H1 (cell line): Measurements from ENCODE around the gene TMEM35A. TPM values are rescaled to one million over a fixed set of nuclear protein-coding genes. Genes with fewer than 3 reads are reported as not detected.
A peak's percentile ranks its signal among the peaks of the same experiment; 100 is the strongest.

Experiments used
- CTCF ChIA-PET: fragments of 300-600 bp; sonication (Branson Sonifier 250); formaldehyde crosslinking; loops from one replicate; lab custom pipeline; 2021; ENCODE audit not compliant: partially characterized antibody; lab: Charles Lee
- POLR2A ChIA-PET: fragments of 300-600 bp; sonication (Branson Sonifier 250); formaldehyde crosslinking; loops from one replicate; lab custom pipeline; 2021; ENCODE audit warnings: inconsistent platforms; ENCODE audit not compliant: partially characterized antibody; lab: Charles Lee
- DNase-seq, 2 experiments: peaks; one replicate each; pipeline versions ENCODE4 v3.0.0 to v3.0.0-alpha.2; 2010 to 2022; ENCODE audit warnings: low spot score in 2 of 2, low read depth in 1 of 2, mixed read lengths in 1 of 2
- FAIRE-seq: peaks from 2 replicates; lab custom pipeline; 2011; peaks lifted over from hg19 to GRCh38; lab: Jason Lieb, UNC
- H2AFZ ChIP-seq: 2 replicates; pipeline ENCODE4 v1.8.1; 2012; ENCODE audit warnings: low read length, inconsistent platforms
- H2AK5ac ChIP-seq: 2 replicates; pipeline ENCODE4 v1.6.1; 2013; ENCODE audit warnings: low read depth, low read length
- H2BK120ac ChIP-seq: replicated peaks from 2 replicates; pipeline ENCODE3; 2013; ENCODE audit warnings: low read depth, low read length, inconsistent platforms
- H2BK12ac ChIP-seq: 2 replicates; pipeline ENCODE4 v1.6.1; 2013; ENCODE audit warnings: low read depth, low read length
- H2BK15ac ChIP-seq: 2 replicates; pipeline ENCODE4 v1.6.1; 2013; ENCODE audit warnings: low read length
- H2BK20ac ChIP-seq: 2 replicates; pipeline ENCODE4 v1.6.1; 2013; ENCODE audit warnings: low read length
- H2BK5ac ChIP-seq: 2 replicates; pipeline ENCODE4 v1.6.1; 2013; ENCODE audit warnings: low read depth, low read length
- H3K14ac ChIP-seq: 2 replicates; pipeline ENCODE4 v1.6.1; 2013; ENCODE audit warnings: inconsistent platforms; ENCODE audit not compliant: insufficient read length
- H3K18ac ChIP-seq: 2 replicates; pipeline ENCODE4 v1.6.1; 2013; ENCODE audit warnings: low read length; ENCODE audit errors: extremely low read depth
- H3K23ac ChIP-seq: 2 replicates; pipeline ENCODE4 v1.6.1; 2013; ENCODE audit warnings: inconsistent platforms; ENCODE audit not compliant: insufficient read length
- H3K23me2 ChIP-seq: 2 replicates; pipeline ENCODE4 v1.6.1; 2013; ENCODE audit warnings: low read depth, low read length
- H3K27ac ChIP-seq: 2 replicates; pipeline ENCODE4 v1.6.1; 2011; ENCODE audit warnings: low read depth, low read length, inconsistent platforms
- H3K27me3 ChIP-seq, 4 experiments: replicated peaks in 1 of 4; 1 replicate in 1 of 4; 2 replicates in 3 of 4; pipeline versions ENCODE4 v1.6.1 to v1.8.1; 2011 to 2013; ENCODE audit warnings: low read length in 3 of 4, mild to moderate bottlenecking in 3 of 4, inconsistent platforms in 2 of 4, mixed read lengths in 2 of 4, moderate library complexity in 1 of 4; ENCODE audit not compliant: control insufficient read depth in 3 of 4, insufficient read depth in 3 of 4; ENCODE audit errors: extremely low read depth in 1 of 4
- H3K36me3 ChIP-seq, 4 experiments: 2 replicates each; pipeline versions ENCODE4 v1.6.1 to v1.8.1; 2011 to 2013; ENCODE audit warnings: mild to moderate bottlenecking in 4 of 4, low read length in 3 of 4, moderate library complexity in 2 of 4, control low read depth in 1 of 4, inconsistent platforms in 1 of 4; ENCODE audit not compliant: insufficient read depth in 4 of 4, control insufficient read depth in 2 of 4
- H3K4ac ChIP-seq: replicated peaks from 2 replicates; pipeline ENCODE3; 2013; ENCODE audit warnings: low read length, low read depth, mixed read lengths, inconsistent platforms; ENCODE audit not compliant: insufficient read length
- H3K4me1 ChIP-seq, 4 experiments: replicated peaks in 1 of 4; 1 replicate in 1 of 4; 2 replicates in 3 of 4; pipeline versions ENCODE4 v1.6.1 to v1.8.1; 2011 to 2013; ENCODE audit warnings: low read length in 3 of 4, inconsistent platforms in 2 of 4, mixed read lengths in 1 of 4; ENCODE audit not compliant: insufficient read depth in 4 of 4, control insufficient read depth in 3 of 4
- H3K4me2 ChIP-seq, 2 experiments: 2 replicates each; pipeline versions ENCODE4 v1.6.1 to v1.8.1; 2011 to 2013; ENCODE audit warnings: low read depth in 2 of 2, low read length in 2 of 2, control low read depth in 1 of 2, inconsistent platforms in 1 of 2, mild to moderate bottlenecking in 1 of 2; ENCODE audit not compliant: insufficient read depth in 1 of 2
- H3K4me3 ChIP-seq, 4 experiments: fragments of 200-600, 300-600 bp in 1 of 4; sonication (generic), shearing (Covaris generic), sonication (Bioruptor Twin) in 1 of 4; 2 replicates each; pipeline versions ENCODE4 v1.5.1 to v1.8.1; 2011 to 2016; ENCODE audit warnings: low read length in 4 of 4, low read depth in 3 of 4, control low read depth in 2 of 4, inconsistent platforms in 2 of 4, mild to moderate bottlenecking in 2 of 4, mixed read lengths in 1 of 4, moderate library complexity in 1 of 4; ENCODE audit not compliant: insufficient read depth in 2 of 4; ENCODE audit errors: extremely low read depth in 1 of 4
- H3K56ac ChIP-seq: replicated peaks from 2 replicates; pipeline ENCODE3; 2013; ENCODE audit warnings: low read depth, mild to moderate bottlenecking, mixed read lengths, low read length, inconsistent platforms; ENCODE audit not compliant: insufficient read length
- H3K79me1 ChIP-seq: 2 replicates; pipeline ENCODE4 v1.6.1; 2013; ENCODE audit warnings: low read depth, low read length, control low read depth
- H3K79me2 ChIP-seq, 2 experiments: 2 replicates each; pipeline versions ENCODE4 v1.6.1 to v1.8.1; 2012 to 2013; ENCODE audit warnings: low read length in 2 of 2, mild to moderate bottlenecking in 2 of 2, inconsistent platforms in 1 of 2; ENCODE audit not compliant: insufficient read depth in 2 of 2, control insufficient read depth in 1 of 2
- H3K9ac ChIP-seq, 4 experiments: replicated peaks in 1 of 4; 1 replicate in 1 of 4; 2 replicates in 3 of 4; pipeline versions ENCODE4 v1.6.1 to v1.8.1; 2011 to 2013; ENCODE audit warnings: low read depth in 3 of 4, low read length in 3 of 4, control low read depth in 2 of 4, mild to moderate bottlenecking in 2 of 4, moderate library complexity in 2 of 4, inconsistent platforms in 1 of 4; ENCODE audit errors: extremely low read depth in 1 of 4
- H3K9me3 ChIP-seq, 2 experiments: 2 replicates each; pipeline versions ENCODE4 v1.6.1 to v1.8.1; 2012 to 2013; ENCODE audit warnings: mild to moderate bottlenecking in 2 of 2, moderate library complexity in 2 of 2, control low read depth in 1 of 2, inconsistent platforms in 1 of 2, low read depth in 1 of 2, low read length in 1 of 2, mixed read lengths in 1 of 2; ENCODE audit not compliant: insufficient read depth in 2 of 2
- H4K20me1 ChIP-seq, 2 experiments: replicated peaks in 1 of 2; 2 replicates each; pipeline versions ENCODE3 to v1.8.1; 2011 to 2013; ENCODE audit warnings: inconsistent platforms in 2 of 2, low read length in 2 of 2, mild to moderate bottlenecking in 1 of 2; ENCODE audit not compliant: insufficient read depth in 2 of 2, control insufficient read depth in 1 of 2
- H4K5ac ChIP-seq: 2 replicates; pipeline ENCODE4 v1.6.1; 2013; ENCODE audit warnings: low read length, low read depth, mixed read lengths, inconsistent platforms; ENCODE audit not compliant: insufficient read length
- H4K8ac ChIP-seq: 2 replicates; pipeline ENCODE4 v1.8.0; 2013; ENCODE audit warnings: mild to moderate bottlenecking, moderate library complexity, low read length, inconsistent platforms; ENCODE audit not compliant: insufficient read depth; ENCODE audit errors: extremely low read depth
- H4K91ac ChIP-seq: replicated peaks from 2 replicates; pipeline ENCODE3; 2013; ENCODE audit warnings: low read length, mixed read lengths, inconsistent platforms; ENCODE audit not compliant: insufficient read length
- BCL11A ChIP-seq, 2 experiments: IDR thresholded peaks; one replicate each; pipeline ENCODE4 v1.6.1; 2011; ENCODE audit warnings: low read depth in 2 of 2, low read length in 2 of 2, mild to moderate bottlenecking in 2 of 2
- EP300 ChIP-seq, 2 experiments: IDR thresholded peaks; 1 replicate in 1 of 2; 2 replicates in 1 of 2; pipeline ENCODE4 v1.6.1; 2011 to 2012; ENCODE audit warnings: low read depth in 2 of 2, low read length in 2 of 2, mild to moderate bottlenecking in 2 of 2, borderline replicate concordance in 1 of 2, inconsistent platforms in 1 of 2, moderate library complexity in 1 of 2
- FOSL1 ChIP-seq: IDR thresholded peaks from 2 replicates; pipeline ENCODE4 v1.6.1; 2011; ENCODE audit warnings: mild to moderate bottlenecking, low read depth, low read length, moderate library complexity; ENCODE audit not compliant: insufficient read depth
- NRF1 ChIP-seq: IDR thresholded peaks from 2 replicates; pipeline ENCODE4 v1.6.1; 2011; ENCODE audit warnings: mild to moderate bottlenecking, low read depth, low read length, improper control_type of control experiment
- SAP30 ChIP-seq: fragments of 300-600 bp; sonication (generic); IDR thresholded peaks from 2 replicates; pipeline ENCODE4 v1.7.1; 2012; ENCODE audit warnings: low read length, moderate library complexity, mild to moderate bottlenecking, inconsistent platforms; ENCODE audit not compliant: insufficient read depth, insufficient replicate concordance
- SIN3A ChIP-seq, 2 experiments: IDR thresholded peaks in 1 of 2; conservative IDR thresholded peaks in 1 of 2; 2 replicates each; pipeline ENCODE4 v1.6.1; 2011 to 2012; ENCODE audit warnings: low read length in 2 of 2, improper control_type of control experiment in 1 of 2, low read depth in 1 of 2, mild to moderate bottlenecking in 1 of 2
- SRF ChIP-seq: IDR thresholded peaks from 2 replicates; pipeline ENCODE4 v1.6.1; 2011; ENCODE audit warnings: mild to moderate bottlenecking, low read depth, low read length, moderate library complexity
- WGBS, 2 experiments: shearing (Covaris generic) in 1 of 2; methylation state at CpG; one replicate each; pipeline versions ENCODE4 v1.1.6 to v1.1.7; 2013 to 2015; ENCODE audit warnings: low lambda C conversion rate in 2 of 2, mixed read lengths in 2 of 2, inconsistent platforms in 1 of 2, low coverage in 1 of 2, missing lambda C conversion rate in 1 of 2; ENCODE audit not compliant: insufficient replicate concordance in 2 of 2, insufficient coverage in 1 of 2, insufficient read length in 1 of 2; ENCODE audit errors: extremely low coverage in 1 of 2, missing lambda C conversion rate in 1 of 2; 5-methylcytosine and 5-hydroxymethylcytosine counted together
- polyA plus RNA-seq, 7 experiments: library from polyadenylated mRNA; depleted of rRNA in 3 of 7; stranded (reverse) in 5 of 7; unstranded in 2 of 7; fragments of >200 nt in 5 of 7; fragments of 200-250 nt in 2 of 7; gene quantifications; 1 replicate in 5 of 7; 2 replicates in 1 of 7; 4 replicates in 1 of 7; pipeline versions ENCODE4 v1.2.1 to v1.2.3, GENCODE V29; 2011 to 2013; ENCODE audit warnings: missing spikeins in 2 of 7, mixed read lengths in 2 of 7
- total RNA-seq: library from RNA; stranded (reverse); fragmentation: NEBNext Ultra II Directional; extraction: Animal tissue kit (Norgen Biotek cat#: 25700); gene quantifications from 2 replicates; pipeline ENCODE4 v1.2.1, GENCODE V29; 2021

The TMEM35A gene
- total and polyA plus RNA-seq, 2 of the 8 experiments (the other 6 are each of a cell fraction or from before 2014, with no cell fraction given) = 5.5 to 5.8 TPM

DNA sequence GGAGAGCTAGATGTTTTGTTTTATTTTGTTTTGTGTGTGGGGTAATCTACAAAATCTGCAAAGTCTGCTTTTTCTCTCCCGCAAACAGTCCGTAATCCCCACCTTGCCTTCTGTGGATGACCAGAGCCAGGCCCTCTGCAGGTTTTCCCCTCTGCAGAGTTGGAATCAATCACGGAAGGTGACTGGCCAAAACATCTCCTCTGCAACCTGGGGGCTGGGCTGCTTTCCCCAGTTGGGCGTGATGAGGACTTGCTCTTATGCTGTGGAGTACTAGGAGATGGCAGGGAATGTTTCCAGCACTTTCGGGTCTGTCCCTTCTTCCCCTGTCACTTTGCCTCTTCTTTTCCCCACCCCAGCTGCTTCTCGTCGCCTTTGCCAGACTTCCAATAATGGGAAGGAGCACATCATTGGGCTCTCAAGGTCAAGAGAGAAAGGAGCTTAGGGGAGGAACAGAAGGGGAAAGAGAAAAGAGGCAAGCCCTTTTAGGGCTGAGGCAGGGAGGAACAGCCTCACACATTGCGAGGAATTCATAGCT, 1.1 kb downstream of the TMEM35A start:
- H3K9me3 ChIP-seq = no peaks in the 10 kb centered on the region
- peak overlapping the region; percentile 79 to 88 for H3K4me2 ChIP-seq
- H4K20me1 ChIP-seq = no peaks in the 10 kb centered on the region
- H3K23me2 ChIP-seq = 0 out of 2 replicates have a peak, but pooled peaks cover 8% of the 10 kb centered on the region
- H2BK20ac ChIP-seq = no peak overlapping the region
- no peak overlapping the region; a peak in 1 of 7 replicates for H3K9ac ChIP-seq
- peaks cover 0 to 2% (median 1%) of the 10 kb centered on the region in 4 experiments; a peak in 3 of 7 replicates for H3K27me3 ChIP-seq
- ChIA-PET CTCF (no interaction called here), POLR2A (interaction anchor here (0.6 to 1.4 kb wide), 2 partner anchors 12 to 45 kb away, joined by 7 read pairs; no protein-coding TSS in a partner anchor)
- no peak overlapping the region for H3K18ac ChIP-seq
- no peaks in the 10 kb centered on the region for H3K36me3 ChIP-seq
- FAIRE-seq (no peak), DNase-seq (no peak)
- H3K23ac ChIP-seq = no peak overlapping the region
- 36% methylated on average over 2 of the region's 8 CpGs; no CpG with 5 or more reads in 1 of the 2 experiments for WGBS, 2 experiments
- no peak overlapping the region for H3K14ac ChIP-seq
- no peak overlapping the region for H4K8ac ChIP-seq
- H2BK15ac ChIP-seq = no peak overlapping the region
- no peaks in the 10 kb centered on the region for H3K79me1 ChIP-seq
- no peak overlapping the region for H3K27ac ChIP-seq
- H2AK5ac ChIP-seq = no peak overlapping the region
- no peak overlapping the region for H3K56ac ChIP-seq
- H3K4ac ChIP-seq = no peak overlapping the region
- no peak overlapping the region for H2BK5ac ChIP-seq
- no peak overlapping the region; the same call in 1 of the 2 replicates for H2AFZ ChIP-seq
- H2BK120ac ChIP-seq = no peak overlapping the region
- no peaks in the 10 kb centered on the region for H3K79me2 ChIP-seq
- no peak overlapping the region for H4K91ac ChIP-seq
- H3K4me1 ChIP-seq = peaks cover 0 to 2% (median 0%) of the 10 kb centered on the region in 4 experiments; a peak in 1 of 7 replicates
- H4K5ac ChIP-seq = no peak overlapping the region
- peak overlapping the region; percentile 72 to 95 (median 78); a peak in 5 of 8 replicates for H3K4me3 ChIP-seq
- no peak overlapping the region for H2BK12ac ChIP-seq
- TF ChIP-seq SAP30 = no peak
- no peak for TF ChIP-seq NRF1
- TF ChIP-seq BCL11A (IDR thresholded peaks at IDR 0.05; ENCODE audit: low read depth in 2 of 2, low read length in 2 of 2) = no peak
- TF ChIP-seq EP300 (IDR thresholded peaks at IDR 0.05; ENCODE audit: borderline replicate concordance in 1 of 2, low read depth in 2 of 2, low read length in 2 of 2) = no peak
- TF ChIP-seq SRF = no peak
- TF ChIP-seq SIN3A (conservative IDR thresholded peaks at IDR 0.05 in 1 of 2, IDR thresholded peaks at IDR 0.05 in 1 of 2; ENCODE audit: low read depth in 1 of 2, low read length in 2 of 2) = no peak
- no peak for TF ChIP-seq FOSL1
